ENCODE data around the gene HOXB2.

The HOXB2 gene

DNA sequence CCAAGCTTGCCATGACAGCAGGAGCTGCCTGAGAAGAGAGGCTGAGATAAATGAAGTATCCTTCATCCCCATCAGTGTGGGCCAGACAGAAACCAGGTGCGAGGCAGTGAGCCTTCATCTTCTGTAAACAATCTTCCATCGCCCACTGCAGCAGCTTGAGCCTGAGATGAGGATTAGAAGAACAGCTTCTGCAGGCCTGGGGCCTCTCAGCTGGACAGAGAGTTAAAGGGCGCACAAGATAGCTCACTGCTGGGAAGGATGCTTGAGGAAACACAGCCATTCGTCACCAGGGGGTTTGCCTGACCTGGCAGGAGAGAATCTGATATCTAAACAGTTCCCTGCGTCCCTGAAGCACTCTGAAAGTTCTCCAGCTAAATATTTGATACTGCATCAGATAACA, 41.2 kb downstream of the HOXB2 start:
- Histone ChIP-seq H3K4me1 (ENCODE audit: control insufficient read depth, low read length) (no peaks in the 10 kb centered on the region), H3K4me3 (ENCODE audit: low read length) (no peak overlapping the region), H3K27me3 (ENCODE audit: control insufficient read depth, low read length) (peaks cover 49% of the 10 kb centered on the region), H4K20me1 (ENCODE audit: control insufficient read depth, insufficient read depth, low read depth, low read length) (no peaks in the 10 kb centered on the region), H3K79me2 (ENCODE audit: control insufficient read depth, low read length) (no peaks in the 10 kb centered on the region), H3K36me3 (ENCODE audit: control insufficient read depth, low read length) (no peaks in the 10 kb centered on the region), H3K9me2 (replicated peaks; ENCODE audit: control insufficient read depth, low read length) (no peaks in the 10 kb centered on the region), H3F3A (ENCODE audit: control insufficient read depth, insufficient read depth) (no peaks in the 10 kb centered on the region), H3K27ac (ENCODE audit: low read depth, low read length) (no peak overlapping the region), H3K4me2 (ENCODE audit: low read length) (no peak overlapping the region), H3K9me3 (ENCODE audit: control insufficient read depth, insufficient read depth, low read length) (no peaks in the 10 kb centered on the region)
- no peak for TF ChIP-seq EZH2phosphoT487 (IDR thresholded peaks at IDR 0.05; ENCODE audit: borderline replicate concordance, low read length)
- TF ChIP-seq, protein P1, sequence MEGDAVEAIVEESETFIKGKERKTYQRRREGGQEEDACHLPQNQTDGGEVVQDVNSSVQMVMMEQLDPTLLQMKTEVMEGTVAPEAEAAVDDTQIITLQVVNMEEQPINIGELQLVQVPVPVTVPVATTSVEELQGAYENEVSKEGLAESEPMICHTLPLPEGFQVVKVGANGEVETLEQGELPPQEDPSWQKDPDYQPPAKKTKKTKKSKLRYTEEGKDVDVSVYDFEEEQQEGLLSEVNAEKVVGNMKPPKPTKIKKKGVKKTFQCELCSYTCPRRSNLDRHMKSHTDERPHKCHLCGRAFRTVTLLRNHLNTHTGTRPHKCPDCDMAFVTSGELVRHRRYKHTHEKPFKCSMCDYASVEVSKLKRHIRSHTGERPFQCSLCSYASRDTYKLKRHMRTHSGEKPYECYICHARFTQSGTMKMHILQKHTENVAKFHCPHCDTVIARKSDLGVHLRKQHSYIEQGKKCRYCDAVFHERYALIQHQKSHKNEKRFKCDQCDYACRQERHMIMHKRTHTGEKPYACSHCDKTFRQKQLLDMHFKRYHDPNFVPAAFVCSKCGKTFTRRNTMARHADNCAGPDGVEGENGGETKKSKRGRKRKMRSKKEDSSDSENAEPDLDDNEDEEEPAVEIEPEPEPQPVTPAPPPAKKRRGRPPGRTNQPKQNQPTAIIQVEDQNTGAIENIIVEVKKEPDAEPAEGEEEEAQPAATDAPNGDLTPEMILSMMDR (IDR thresholded peaks at IDR 0.05; ENCODE audit: low read depth, low read length, poor library complexity, severe bottlenecking), result no peak

DNA sequence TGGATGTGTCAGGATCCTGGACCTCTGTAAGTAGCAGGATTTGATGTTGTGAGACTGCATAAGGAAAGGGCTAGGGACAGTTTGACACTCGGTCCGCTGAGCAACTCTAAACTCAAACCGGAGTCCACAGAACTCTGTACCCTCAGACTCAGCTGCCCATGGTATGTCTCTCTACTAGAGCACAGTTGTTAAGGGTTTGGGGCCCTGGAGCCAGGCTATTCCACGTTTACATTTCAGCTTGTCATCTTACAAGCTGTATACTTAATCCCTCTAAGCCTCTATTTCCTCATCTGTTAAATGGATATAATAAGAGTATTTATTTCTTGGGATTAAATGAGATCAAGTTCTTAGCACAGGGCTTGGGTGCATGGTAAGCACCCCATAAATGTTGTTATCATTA, 42.0 kb downstream of the HOXB2 start:
- no peaks in the 10 kb centered on the region for H4K20me1 ChIP-seq (ENCODE audit: control insufficient read depth, insufficient read depth, low read depth, low read length)
- no peaks in the 10 kb centered on the region for H3K79me2 ChIP-seq (ENCODE audit: control insufficient read depth, low read length)
- peaks cover 49% of the 10 kb centered on the region for H3K27me3 ChIP-seq (ENCODE audit: control insufficient read depth, low read length)
- H3F3A ChIP-seq (ENCODE audit: control insufficient read depth, insufficient read depth), result no peaks in the 10 kb centered on the region
- H3K27ac ChIP-seq (ENCODE audit: low read depth, low read length), result no peak overlapping the region
- no peak overlapping the region for H3K4me2 ChIP-seq (ENCODE audit: low read length)
- H3K4me1 ChIP-seq (ENCODE audit: control insufficient read depth, low read length), result no peaks in the 10 kb centered on the region
- no peak for TF ChIP-seq EZH2phosphoT487 (IDR thresholded peaks at IDR 0.05; ENCODE audit: borderline replicate concordance, low read length)
- TF ChIP-seq, protein P1 (IDR thresholded peaks at IDR 0.05; ENCODE audit: low read depth, low read length, poor library complexity, severe bottlenecking), result no peak
- no peaks in the 10 kb centered on the region for H3K9me2 ChIP-seq (replicated peaks; ENCODE audit: control insufficient read depth, low read length)
- H3K4me3 ChIP-seq (ENCODE audit: low read length), result no peak overlapping the region
- no peaks in the 10 kb centered on the region for H3K36me3 ChIP-seq (ENCODE audit: control insufficient read depth, low read length)
- H3K9me3 ChIP-seq (ENCODE audit: control insufficient read depth, insufficient read depth, low read length), result no peaks in the 10 kb centered on the region

DNA sequence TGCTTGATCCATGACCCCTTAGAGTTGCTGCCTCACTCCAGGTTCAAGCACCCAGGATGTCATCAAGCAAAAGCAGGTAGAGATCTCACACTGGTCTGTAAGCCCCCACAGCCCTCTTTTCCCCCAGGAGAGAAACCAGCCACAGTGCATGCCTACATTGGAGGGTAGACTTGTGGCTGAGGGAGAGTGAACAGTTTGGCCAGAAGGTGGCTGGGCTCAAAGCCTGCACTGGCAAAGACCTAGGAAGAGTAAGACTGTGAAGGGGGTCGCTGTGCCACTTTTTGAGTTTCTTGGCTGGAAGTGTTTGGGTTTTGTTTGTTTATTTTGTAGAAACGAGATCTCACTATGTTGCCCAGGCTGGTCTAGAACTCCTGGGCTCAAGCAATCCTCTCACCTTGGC, 42.6 kb downstream of the HOXB2 start:
- H3K36me3 ChIP-seq (ENCODE audit: control insufficient read depth, low read length), result no peaks in the 10 kb centered on the region
- H3K4me3 ChIP-seq (ENCODE audit: low read length), result no peak overlapping the region
- H3F3A ChIP-seq (ENCODE audit: control insufficient read depth, insufficient read depth), result no peaks in the 10 kb centered on the region
- no peaks in the 10 kb centered on the region for H3K9me3 ChIP-seq (ENCODE audit: control insufficient read depth, insufficient read depth, low read length)
- H3K9me2 ChIP-seq (replicated peaks; ENCODE audit: control insufficient read depth, low read length), result no peaks in the 10 kb centered on the region
- no peaks in the 10 kb centered on the region for H3K79me2 ChIP-seq (ENCODE audit: control insufficient read depth, low read length)
- H3K4me2 ChIP-seq (ENCODE audit: low read length), result no peak overlapping the region
- no peaks in the 10 kb centered on the region for H4K20me1 ChIP-seq (ENCODE audit: control insufficient read depth, insufficient read depth, low read depth, low read length)
- H3K4me1 ChIP-seq (ENCODE audit: control insufficient read depth, low read length), result no peaks in the 10 kb centered on the region
- TF ChIP-seq, protein P1 (IDR thresholded peaks at IDR 0.05; ENCODE audit: low read depth, low read length, poor library complexity, severe bottlenecking), result no peak
- no peak for TF ChIP-seq EZH2phosphoT487 (IDR thresholded peaks at IDR 0.05; ENCODE audit: borderline replicate concordance, low read length)
- H3K27ac ChIP-seq (ENCODE audit: low read depth, low read length), result no peak overlapping the region
- peaks cover 53% of the 10 kb centered on the region for H3K27me3 ChIP-seq (ENCODE audit: control insufficient read depth, low read length)

Data from DOHH2 (cell line).